ENCODE measurements around the gene ZNF397. TPM values are rescaled to one million over a fixed set of nuclear protein-coding genes. Genes with fewer than 3 reads are reported as not detected.

Gene ZNF397
- total and polyA plus RNA-seq, 9 of the 15 experiments (the other 6 are each of a cell fraction or from before 2014, with no cell fraction given): 6.4 to 24.2 (median 19.3) TPM

- TF ChIP-seq CHAMP1 (IDR thresholded peaks at IDR 0.05): no peak
- no peak for TF ChIP-seq NCOA6 (IDR thresholded peaks at IDR 0.05)
- TF ChIP-seq TSHZ1 (CRISPR knock-in tag; IDR thresholded peaks at IDR 0.05): no peak
- TF ChIP-seq ELK1 (CRISPR knock-in tag; IDR thresholded peaks at IDR 0.05): no peak
- TF ChIP-seq ZNF518B (CRISPR knock-in tag; IDR thresholded peaks at IDR 0.05): no peak
- no peak for TF ChIP-seq TGIF2 (CRISPR knock-in tag; IDR thresholded peaks at IDR 0.05)
- no peak for TF ChIP-seq ARID2 (IDR thresholded peaks at IDR 0.05)
- no peak for TF ChIP-seq FOXP1 (CRISPR knock-in tag; IDR thresholded peaks at IDR 0.05)
- TF ChIP-seq EHMT2 (IDR thresholded peaks at IDR 0.05): no peak
- TF ChIP-seq FOXK2 (conservative IDR thresholded peaks at IDR 0.05 in 1 of 2, IDR thresholded peaks at IDR 0.05 in 1 of 2; ENCODE audit: low read depth in 2 of 2): no peak
- no peak for TF ChIP-seq KLF16 (IDR thresholded peaks at IDR 0.05)
- TF ChIP-seq JUNB (CRISPR knock-in tag; conservative IDR thresholded peaks at IDR 0.05): 0 out of 2 replicates have a peak, but pooled peaks have one; percentile 33
- TF ChIP-seq HMGN3 (IDR thresholded peaks at IDR 0.05; ENCODE audit: borderline replicate concordance, extremely low read depth, insufficient read length, low read depth, low read length): peak; percentile 75
- TF ChIP-seq MNT (conservative IDR thresholded peaks at IDR 0.05): peak; percentile 24 to 66; a peak in 2 of 4 replicates
These were observed at the start of gene ZNF397 (continued) for GRCh38 chr18:35240664-35241447.

Measured in K562 (cell line).